MCF 10A (cell line): ENCODE results near the gene CHST11. TPM values are rescaled to one million over a fixed set of nuclear protein-coding genes. Genes with fewer than 3 reads are reported as not detected.
"Not testable (repeated sequence)": the region's sequence is repeated elsewhere in the genome, so short reads cannot be mapped to it uniquely, and the experiment has no call there.

Source experiments
- BruUV-seq: library from RNA; stranded (reverse); fragments of 400-500 nt; replicated peaks from 2 replicates; lab custom pipeline; 2021; lab: Mats Ljungman, UMichigan
- CTCF ChIA-PET: fragments of 300-600 bp; sonication (Branson Sonifier 250); formaldehyde crosslinking; extraction: SDS; loops from one replicate; lab custom pipeline; 2021; ENCODE audit warnings: antibody characterized with exemption, inconsistent platforms; lab: Yijun Ruan, JAX
- POLR2A ChIA-PET: fragments of 300-600, 350-650 bp; sonication (Branson Sonifier 250); formaldehyde crosslinking; extraction: SDS; loops from one replicate; lab custom pipeline; 2020; ENCODE audit warnings: antibody characterized with exemption, inconsistent platforms; lab: Yijun Ruan, JAX
- DNase-seq: peaks from one replicate; pipeline ENCODE4 v3.0.0-alpha.2; 2018; ENCODE audit not compliant: unreplicated experiment
- H3K27ac Mint-ChIP-seq: one replicate; pipeline ENCODE4 v1.8.0; 2022; ENCODE audit warnings: mild to moderate bottlenecking, low read depth, mixed read lengths; ENCODE audit not compliant: unreplicated experiment
- H3K27me3 Mint-ChIP-seq: one replicate; pipeline ENCODE4 v1.8.0; 2022; ENCODE audit warnings: mixed read lengths; ENCODE audit not compliant: insufficient read depth, unreplicated experiment
- H3K36me3 Mint-ChIP-seq: one replicate; pipeline ENCODE4 v1.8.0; 2022; ENCODE audit warnings: mild to moderate bottlenecking, moderate library complexity, mixed read lengths; ENCODE audit not compliant: insufficient read depth, unreplicated experiment
- H3K4me1 Mint-ChIP-seq: one replicate; pipeline ENCODE4 v1.8.0; 2022; ENCODE audit warnings: mixed read lengths; ENCODE audit not compliant: insufficient read depth, unreplicated experiment
- H3K4me3 Mint-ChIP-seq: one replicate; pipeline ENCODE4 v1.8.0; 2022; ENCODE audit warnings: mild to moderate bottlenecking, moderate library complexity, mixed read lengths; ENCODE audit not compliant: unreplicated experiment
- H3K9me3 Mint-ChIP-seq: one replicate; pipeline ENCODE4 v1.8.0; 2022; ENCODE audit warnings: mixed read lengths; ENCODE audit not compliant: unreplicated experiment
- intact Hi-C: fragments of 100-400 bp; cut with micrococcal nuclease; formaldehyde crosslinking; loops from 2 replicates; pipeline ENCODE4 v1.14.1; 2022
- total RNA-seq: library from RNA; stranded (reverse); gene quantifications from 2 replicates; pipeline ENCODE4 v1.2.3, GENCODE V29; 2022
- TF ChIP-seq, protein P1 (sequence below): fragments of 200-600 bp; IDR thresholded peaks from one replicate; pipeline ENCODE4 v1.8.0; 2022; ENCODE audit warnings: antibody characterized with exemption, mild to moderate bottlenecking; ENCODE audit not compliant: unreplicated experiment

Gene CHST11
- total RNA-seq, 1 experiment from 2014 or later, result 5.3 TPM

DNA sequence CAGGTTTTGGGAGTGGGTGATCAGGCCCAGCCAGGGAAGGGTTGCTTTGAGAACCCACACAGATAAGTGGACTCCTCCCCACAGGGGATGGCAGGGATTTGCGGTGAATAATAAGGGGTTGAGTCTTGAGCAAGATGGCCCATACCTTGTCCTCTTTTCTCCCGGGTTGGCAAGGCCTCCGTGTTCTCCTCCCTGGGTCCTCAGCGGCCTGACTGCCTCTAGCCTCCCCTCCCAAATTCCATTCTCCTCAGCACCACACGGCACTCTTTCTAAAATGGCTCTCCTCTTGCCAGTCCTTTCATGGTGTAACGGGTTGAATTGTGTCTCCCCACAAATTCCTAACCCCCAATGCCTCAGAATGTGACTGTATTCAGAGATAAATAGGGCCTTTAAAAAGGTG, 70.0 kb downstream of the CHST11 start:
- TF ChIP-seq, protein P1, sequence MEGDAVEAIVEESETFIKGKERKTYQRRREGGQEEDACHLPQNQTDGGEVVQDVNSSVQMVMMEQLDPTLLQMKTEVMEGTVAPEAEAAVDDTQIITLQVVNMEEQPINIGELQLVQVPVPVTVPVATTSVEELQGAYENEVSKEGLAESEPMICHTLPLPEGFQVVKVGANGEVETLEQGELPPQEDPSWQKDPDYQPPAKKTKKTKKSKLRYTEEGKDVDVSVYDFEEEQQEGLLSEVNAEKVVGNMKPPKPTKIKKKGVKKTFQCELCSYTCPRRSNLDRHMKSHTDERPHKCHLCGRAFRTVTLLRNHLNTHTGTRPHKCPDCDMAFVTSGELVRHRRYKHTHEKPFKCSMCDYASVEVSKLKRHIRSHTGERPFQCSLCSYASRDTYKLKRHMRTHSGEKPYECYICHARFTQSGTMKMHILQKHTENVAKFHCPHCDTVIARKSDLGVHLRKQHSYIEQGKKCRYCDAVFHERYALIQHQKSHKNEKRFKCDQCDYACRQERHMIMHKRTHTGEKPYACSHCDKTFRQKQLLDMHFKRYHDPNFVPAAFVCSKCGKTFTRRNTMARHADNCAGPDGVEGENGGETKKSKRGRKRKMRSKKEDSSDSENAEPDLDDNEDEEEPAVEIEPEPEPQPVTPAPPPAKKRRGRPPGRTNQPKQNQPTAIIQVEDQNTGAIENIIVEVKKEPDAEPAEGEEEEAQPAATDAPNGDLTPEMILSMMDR, result no peak
- ChIA-PET POLR2A (no interaction called here), CTCF (no interaction called here)
- no peaks in the 10 kb centered on the region for H3K36me3 Mint-ChIP-seq
- no peak overlapping the region for H3K27ac Mint-ChIP-seq
- no TSS peak for BruUV-seq
- DNase-seq, result no peak
- H3K4me3 Mint-ChIP-seq, result no peak overlapping the region
- no peaks in the 10 kb centered on the region for H3K4me1 Mint-ChIP-seq
- intact Hi-C loops, result no loop called here
- H3K9me3 Mint-ChIP-seq, result no peaks in the 10 kb centered on the region
- H3K27me3 Mint-ChIP-seq, result no peaks in the 10 kb centered on the region

DNA sequence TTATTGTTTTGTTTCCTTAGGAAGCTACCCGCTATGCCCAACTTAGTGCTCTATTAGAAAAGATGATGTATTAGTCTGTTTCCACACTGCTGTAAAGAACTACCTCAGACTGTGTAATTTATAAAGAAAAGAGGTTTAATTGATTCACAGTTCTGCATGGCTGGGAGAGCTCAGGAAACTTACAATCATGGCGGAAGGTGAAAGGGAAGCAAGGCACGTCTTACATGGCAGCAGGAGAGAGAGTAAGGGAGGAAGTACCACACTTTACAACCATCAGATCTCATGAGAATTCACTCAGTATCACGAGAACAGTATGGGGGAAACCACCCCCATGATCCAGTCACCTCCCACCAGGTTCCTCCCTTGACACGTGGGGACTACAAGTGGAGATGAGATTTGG, 70.9 kb downstream of the CHST11 start:
- H3K4me3 Mint-ChIP-seq, H3K27ac Mint-ChIP-seq, POLR2A ChIA-PET, H3K4me1 Mint-ChIP-seq, BruUV-seq, H3K27me3 Mint-ChIP-seq, H3K9me3 Mint-ChIP-seq, intact Hi-C loops, H3K36me3 Mint-ChIP-seq, DNase-seq: not testable (repeated sequence)
- CTCF ChIA-PET, result interaction anchor here (1.0 kb wide), 1 partner anchor 142 kb away, joined by 4 read pairs; no protein-coding TSS in a partner anchor

DNA sequence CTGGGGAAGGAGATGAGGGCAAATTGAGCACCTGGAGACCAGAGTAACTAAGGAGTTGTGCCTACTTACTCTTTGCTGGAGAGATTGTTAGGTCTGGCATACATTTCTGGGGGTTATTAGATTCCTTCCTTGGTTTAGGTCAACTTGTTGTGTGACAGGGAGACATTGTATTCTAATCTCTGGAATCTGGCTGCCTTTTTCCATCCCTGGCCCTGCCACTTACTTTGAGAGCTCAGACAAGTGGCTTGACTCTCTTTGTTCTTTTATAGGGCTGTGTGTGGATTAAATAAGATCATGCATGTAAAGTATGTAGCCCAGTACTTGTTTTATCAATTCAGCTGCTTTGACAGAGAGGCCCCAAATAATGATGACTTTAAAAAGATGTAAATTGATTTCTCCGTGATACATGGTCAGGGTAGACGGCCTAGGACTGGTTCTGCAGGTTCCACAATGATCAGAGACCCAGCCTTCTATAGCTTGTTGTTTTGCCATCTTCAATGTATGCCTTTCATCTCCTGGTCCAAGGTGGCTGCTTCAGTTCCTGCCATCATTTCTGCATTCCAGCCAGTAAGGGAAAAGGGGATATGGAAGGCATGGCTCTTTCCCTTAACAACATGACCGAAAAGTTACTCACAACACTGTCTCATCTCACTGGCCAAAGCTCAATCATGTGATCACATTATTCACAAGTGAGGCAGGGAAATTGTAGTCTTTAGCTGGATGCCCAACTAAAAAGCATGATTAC, 72.6 kb downstream of the CHST11 start:
- Mint-ChIP-seq H3K4me3 (no peak overlapping the region), H3K4me1 (no peaks in the 10 kb centered on the region), H3K27me3 (no peaks in the 10 kb centered on the region), H3K27ac (no peak overlapping the region), H3K36me3 (no peaks in the 10 kb centered on the region), H3K9me3 (no peaks in the 10 kb centered on the region)
- DNase-seq, result no peak
- intact Hi-C loops, result no loop called here
- no TSS peak for BruUV-seq
- TF ChIP-seq, protein P1, result no peak
- POLR2A ChIA-PET, result no interaction called here
- CTCF ChIA-PET, result interaction anchor here (0.5 to 0.9 kb wide), 4 partner anchors 12 to 576 kb away, joined by 3 to 5 read pairs (median 3); no protein-coding TSS in a partner anchor

DNA sequence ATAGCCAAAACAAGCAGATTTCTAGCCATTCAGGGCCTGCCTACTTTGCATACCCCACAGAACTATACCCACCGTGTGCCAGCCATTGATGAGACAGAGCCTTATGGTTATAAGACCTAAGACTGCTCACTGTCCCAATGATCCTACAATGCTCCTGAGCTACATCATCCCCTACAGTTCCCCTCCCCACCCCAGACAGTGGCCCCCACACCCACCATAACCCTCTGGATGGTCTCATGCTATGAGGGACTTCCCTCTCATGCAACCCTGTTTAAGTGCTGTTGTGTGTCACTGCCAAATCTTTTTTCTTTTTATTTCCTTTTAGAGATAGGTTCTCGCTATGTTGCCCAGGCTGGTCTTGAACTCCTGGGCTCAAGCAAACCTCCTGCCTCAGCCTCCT, 75.9 kb downstream of the CHST11 start:
- no peaks in the 10 kb centered on the region for H3K9me3 Mint-ChIP-seq
- H3K4me3 Mint-ChIP-seq, result no peak overlapping the region
- no peak overlapping the region for H3K27ac Mint-ChIP-seq
- H3K4me1 Mint-ChIP-seq, result peaks cover 5% of the 10 kb centered on the region
- no TSS peak for BruUV-seq
- intact Hi-C loops, result no loop called here
- ChIA-PET CTCF (no interaction called here), POLR2A (no interaction called here)
- H3K27me3 Mint-ChIP-seq, result no peaks in the 10 kb centered on the region
- no peak for DNase-seq
- H3K36me3 Mint-ChIP-seq, result no peaks in the 10 kb centered on the region
- TF ChIP-seq, protein P1, result no peak
